HG02970 (cell line): ENCODE results near the gene AHCYL2.

Source experiments
- ATAC-seq: cut with Tn5 transposase; IDR thresholded peaks from one replicate; pipeline ENCODE4 v1.9.1; 2021; ENCODE audit warnings: mild to moderate bottlenecking, moderate library complexity, moderate number of reproducible peaks; ENCODE audit not compliant: unreplicated experiment, low FRiP score

The AHCYL2 gene

DNA sequence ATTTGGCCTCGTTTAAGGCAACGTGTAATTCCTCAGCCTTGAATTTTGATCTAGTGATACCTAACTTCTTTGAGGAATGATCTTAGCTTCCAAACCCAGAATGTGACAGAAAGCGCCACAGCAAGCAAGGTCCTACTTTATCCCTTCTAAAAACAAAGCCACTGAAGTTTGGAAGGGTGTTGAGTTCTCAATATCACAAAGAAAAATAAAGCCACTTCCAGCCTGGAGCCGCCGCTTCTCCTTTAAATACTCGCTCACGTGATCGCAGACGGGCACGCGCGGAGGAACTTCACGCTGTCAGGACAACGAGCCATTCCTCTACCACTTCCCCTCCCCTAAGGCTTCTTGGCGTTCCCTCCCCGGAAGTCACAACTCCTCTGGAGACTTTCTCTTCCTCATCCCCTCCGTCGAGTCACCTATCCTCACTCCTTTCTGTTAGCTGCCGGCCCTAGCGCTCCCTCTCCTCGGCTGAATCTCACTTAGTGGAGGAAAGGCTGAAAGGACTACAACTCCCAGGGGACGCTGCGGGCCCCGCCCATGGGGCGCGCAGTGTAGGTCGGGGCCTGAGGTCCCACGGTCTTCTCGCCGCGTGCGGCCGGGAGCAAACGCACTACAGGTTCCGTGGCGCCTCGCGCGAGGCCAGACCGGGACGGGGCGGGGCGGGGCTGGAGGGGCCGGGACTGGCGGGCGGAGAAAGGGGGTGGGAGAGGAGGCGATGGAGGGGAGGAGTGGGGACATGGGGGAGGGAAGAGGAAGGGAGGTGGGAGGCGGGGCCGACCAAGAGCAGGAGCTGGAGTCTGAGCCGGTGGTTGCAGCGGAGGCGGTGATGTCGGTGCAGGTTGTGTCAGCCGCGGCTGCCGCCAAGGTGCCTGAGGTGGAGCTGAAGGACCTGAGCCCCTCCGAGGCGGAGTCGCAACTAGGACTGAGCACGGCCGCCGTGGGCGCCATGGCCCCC is at the start of gene AHCYL2:
TSS of gene AHCYL2 (plus strand) at position 780 of the 955 bp plus-strand sequence.
- ATAC-seq = peak; percentile 83

DNA sequence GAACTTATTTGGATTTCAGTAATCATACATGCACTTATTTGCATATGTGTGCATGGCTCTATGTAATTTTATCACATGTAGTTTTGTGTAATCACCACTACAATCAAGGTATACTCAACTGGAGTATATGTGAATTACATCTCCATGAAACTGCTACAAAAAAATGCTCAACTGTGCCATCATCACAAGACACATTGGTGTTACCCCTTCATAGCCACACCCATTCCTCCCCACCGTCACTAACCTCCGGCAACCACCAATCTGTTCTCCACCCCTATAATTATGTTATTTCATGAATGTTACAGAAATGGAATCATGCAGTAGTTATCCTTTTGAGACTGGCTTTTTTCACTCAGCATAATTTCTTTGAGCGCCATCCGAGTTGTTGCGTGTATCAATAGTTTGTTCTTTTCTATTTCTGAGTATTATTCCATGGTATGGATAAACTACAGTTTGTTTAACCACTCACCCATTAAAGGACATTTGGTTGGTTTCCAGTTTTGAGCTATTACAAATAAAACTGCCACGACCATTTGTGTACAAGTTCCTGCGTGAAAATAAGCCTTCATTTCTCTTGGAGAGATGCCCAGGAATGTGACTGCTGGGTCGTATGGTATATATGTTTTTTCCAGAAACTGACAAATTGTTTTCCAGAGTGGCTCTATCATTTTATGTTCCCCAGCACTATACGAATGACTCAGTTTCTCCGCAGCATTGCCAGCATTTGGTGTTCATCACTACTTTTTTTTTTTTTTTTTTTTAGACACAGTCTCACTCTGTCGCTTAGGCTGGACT is 47.7 kb upstream of the AHCYL2 start:
- no peak for ATAC-seq

DNA sequence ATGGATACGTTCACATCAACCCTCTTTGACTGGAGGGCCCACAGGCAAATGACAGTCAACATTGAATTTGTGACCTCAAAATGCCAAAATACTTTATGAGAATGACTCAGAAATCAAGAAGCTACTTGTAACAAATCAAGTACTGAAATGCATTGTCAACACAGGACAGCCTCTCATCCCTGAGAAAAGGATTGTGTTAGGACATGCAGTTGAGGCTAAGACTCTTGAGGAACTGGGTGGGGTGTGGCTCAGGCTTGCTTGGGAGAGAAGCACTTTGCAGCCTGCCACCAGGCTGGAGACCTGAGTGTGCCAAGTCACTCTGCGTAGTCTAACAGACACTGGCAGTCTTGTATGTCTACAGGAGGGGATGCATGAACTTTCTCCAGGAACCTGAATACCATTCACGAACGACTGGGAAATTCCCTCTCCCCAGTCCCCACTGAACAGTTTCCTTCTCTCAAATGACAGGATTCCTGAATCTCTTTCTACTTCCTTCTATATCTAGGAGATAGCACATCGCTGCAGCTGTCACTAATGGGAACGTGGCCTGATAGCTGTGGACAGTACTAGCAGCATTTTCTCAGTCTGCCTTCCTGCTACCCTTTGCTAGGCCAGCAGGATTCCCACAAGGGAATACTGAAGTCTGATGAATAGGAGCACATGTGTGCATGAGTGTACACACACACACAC is 39.7 kb upstream of the AHCYL2 start:
- no peak for ATAC-seq

DNA sequence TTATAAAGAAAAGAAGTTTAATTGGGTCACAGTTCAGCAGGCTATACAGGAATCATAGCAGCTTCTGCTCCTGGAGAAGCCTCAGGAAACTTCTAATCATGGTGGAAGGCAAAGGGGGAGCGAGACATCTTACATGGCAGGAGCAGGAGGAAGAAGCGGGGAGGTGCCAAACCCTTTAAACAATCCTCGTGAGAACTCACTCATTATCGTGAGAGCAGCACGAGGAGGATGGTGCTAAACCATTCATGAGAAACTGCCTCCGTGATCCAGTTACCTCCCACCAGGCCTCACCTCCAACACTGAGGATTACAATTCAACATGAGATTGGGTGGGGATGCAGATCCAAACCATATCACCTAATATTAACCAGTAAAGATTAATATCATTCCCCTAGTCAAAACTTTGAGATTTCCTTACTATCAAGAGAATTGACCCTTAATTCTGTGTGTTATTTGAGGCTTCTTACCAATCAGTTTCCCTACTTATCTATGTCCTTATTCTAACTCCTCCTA is 38.0 kb upstream of the AHCYL2 start:
- ATAC-seq = no peak

DNA sequence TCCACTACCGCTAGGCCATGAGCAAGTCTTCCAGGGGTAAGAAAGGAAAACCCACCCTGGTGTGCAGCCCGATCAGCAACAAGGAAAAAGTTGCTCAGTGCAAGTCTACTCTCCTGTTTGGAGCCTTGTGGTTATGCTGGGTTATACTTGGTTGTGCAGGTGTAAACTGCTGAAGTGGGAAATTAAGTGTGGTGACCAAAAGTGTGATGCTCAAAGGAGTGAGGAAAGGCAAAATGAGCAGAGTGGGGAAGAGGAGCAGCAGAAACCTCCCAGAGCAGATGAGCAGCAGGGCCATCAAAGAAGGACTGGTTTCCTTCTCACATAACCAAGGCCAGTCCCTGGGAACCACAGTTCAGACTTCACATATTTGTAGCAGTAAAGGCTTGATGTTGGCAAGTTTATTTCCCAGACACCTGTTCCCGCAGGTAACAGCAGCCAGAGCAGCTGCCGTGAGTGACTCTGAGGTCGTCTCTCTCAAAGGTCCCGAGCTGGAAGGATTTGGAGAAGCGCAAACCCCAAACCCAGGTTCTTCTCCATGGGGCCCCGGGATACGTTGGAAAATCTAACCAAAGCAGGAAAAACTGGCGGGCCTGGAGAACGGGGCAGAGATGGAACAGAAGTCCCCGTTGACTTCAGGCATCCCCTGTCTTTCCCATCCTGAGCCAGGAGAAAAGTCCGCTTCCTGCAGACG is 37.0 kb upstream of the AHCYL2 start:
- no peak for ATAC-seq

DNA sequence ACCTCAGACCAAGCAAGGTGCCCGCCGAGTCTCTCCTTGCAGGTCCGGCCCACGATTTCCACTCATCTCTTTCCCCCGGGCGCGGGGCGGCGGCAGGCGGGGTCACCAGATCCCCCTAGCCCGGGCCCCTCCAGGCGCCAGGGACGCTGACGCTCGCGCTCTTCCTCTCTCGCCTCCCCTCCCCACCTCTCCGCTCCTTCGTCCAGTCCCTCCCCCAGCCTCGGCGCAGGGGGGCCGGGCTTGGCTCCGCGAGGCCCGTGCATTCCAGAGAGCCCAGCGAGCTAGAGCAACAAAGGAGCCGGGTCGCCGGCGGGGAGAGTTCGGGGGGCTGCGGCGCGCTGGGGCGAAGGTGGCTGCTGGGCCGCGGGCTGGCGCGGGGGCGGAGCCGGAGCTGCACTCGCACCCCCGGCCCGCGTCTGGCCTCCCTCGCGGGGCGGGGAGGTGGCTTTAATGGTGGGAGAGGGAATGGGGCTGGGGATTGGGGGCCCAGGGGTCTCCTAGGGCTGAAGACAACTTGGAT is 36.4 kb upstream of the AHCYL2 start, which contains the start of gene SMO:
TSS of gene SMO (plus strand) at position 262 of the 520 bp plus-strand sequence. CDS start 519 bp downstream, outside the sequence.
- no peak for ATAC-seq

DNA sequence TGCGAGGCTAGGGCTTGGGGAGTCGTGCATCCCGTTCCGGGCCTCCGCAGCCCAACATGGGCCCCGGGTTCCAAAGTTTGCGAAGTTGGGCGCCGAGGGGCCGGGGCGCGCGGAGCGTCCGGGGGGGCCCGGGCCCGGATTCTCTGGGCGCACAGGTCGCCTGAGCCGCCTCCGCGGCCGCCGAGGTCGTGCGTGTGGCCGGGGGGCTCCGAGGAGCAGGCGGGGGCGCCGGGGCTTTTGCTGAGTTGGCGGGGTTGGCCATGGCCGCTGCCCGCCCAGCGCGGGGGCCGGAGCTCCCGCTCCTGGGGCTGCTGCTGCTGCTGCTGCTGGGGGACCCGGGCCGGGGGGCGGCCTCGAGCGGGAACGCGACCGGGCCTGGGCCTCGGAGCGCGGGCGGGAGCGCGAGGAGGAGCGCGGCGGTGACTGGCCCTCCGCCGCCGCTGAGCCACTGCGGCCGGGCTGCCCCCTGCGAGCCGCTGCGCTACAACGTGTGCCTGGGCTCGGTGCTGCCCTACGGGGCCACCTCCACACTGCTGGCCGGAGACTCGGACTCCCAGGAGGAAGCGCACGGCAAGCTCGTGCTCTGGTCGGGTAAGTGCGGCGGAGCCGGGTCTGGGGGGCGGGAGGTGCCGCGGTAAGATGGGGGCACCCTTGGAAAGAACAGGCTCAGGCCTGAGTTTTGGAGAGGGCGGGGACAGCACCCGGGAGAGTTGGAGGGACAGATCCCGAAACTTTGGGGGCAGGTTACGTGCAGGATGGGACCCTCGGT is 35.8 kb upstream of the AHCYL2 start:
- ATAC-seq = no peak

- ATAC-seq = no peak
Measured at GRCh38 chr7:129189661-129190310, 35.0 kb upstream of the AHCYL2 start.

DNA sequence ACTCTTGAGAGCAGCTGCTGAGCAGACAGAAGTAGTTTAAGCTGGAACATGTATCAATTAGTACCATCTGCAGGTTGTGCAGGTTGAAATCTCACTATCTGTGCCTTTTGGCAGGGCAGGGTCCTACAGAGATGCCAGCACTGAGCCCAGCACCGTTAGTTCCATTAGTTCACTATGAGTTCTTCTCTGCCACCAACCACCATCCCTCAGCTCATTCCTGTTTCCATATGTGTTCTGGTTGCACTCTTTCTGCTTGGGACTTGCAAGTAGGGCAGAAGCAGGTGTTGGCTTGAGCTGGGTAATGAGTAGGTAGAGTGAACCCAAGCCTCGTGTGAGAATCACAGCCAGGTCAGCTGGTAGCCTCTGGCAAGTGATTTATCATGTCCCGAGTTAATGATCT is 33.6 kb upstream of the AHCYL2 start:
- no peak for ATAC-seq

GRCh38 chr7:129193892-129194291 is 30.9 kb upstream of the AHCYL2 start:
- no peak for ATAC-seq

GRCh38 chr7:129197771-129198170 is 27.1 kb upstream of the AHCYL2 start:
- ATAC-seq = no peak

DNA sequence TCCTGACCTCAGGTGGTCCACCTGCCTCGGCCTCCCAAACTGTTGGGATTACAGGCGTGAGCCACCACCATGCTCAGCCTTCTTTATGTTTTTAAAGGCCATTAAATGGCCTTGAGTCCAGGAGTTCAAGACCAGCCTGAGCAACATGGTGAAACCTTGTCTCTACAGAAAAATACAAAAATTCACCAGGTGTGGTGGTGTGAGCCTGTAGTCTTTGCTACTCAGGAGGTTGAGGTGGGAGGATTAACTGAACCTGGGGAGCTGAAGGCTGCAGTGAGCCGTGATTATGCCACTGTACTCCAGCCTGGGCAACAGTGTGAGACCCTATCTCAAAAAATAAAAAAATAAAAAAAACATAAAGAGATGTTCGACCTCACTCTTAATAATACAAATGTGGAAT is 25.4 kb upstream of the AHCYL2 start:
- no peak for ATAC-seq

GRCh38 chr7:129202058-129202777 is 22.6 kb upstream of the AHCYL2 start:
- no peak for ATAC-seq

DNA sequence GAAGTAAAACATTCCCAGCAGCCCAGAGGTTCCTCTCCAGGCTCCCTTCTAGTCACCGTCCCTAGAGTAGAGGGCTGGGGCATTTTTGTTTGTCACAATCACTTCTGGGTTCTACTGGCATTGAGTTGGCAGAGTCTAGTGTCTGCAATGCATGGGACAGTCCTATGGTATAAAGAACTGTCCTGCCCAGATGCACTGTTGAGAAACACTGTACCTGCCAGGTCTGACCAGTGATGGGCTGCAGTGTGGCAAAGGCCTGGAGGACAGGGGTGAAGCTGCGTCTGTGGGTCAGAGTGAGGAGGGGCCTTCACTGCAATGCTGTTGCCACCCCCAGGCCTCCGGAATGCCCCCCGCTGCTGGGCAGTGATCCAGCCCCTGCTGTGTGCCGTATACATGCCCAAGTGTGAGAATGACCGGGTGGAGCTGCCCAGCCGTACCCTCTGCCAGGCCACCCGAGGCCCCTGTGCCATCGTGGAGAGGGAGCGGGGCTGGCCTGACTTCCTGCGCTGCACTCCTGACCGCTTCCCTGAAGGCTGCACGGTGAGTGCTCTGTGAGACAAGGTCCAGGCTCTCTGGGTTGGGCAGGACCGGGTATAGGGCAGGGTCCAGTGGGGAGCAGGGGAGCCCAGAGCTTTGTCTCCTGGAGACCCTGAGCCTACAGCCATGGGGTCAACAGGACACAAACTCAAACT is 21.6 kb upstream of the AHCYL2 start:
- ATAC-seq = no peak

- no peak for ATAC-seq
Measured at GRCh38 chr7:129205126-129205818, 19.6 kb upstream of the AHCYL2 start.

- ATAC-seq = no peak
Measured at GRCh38 chr7:129205987-129206785, 18.6 kb upstream of the AHCYL2 start.
